ENCODE measurements around the gene KCNG2. TPM values are rescaled to one million over a fixed set of nuclear protein-coding genes. Genes with fewer than 3 reads are reported as not detected.

The KCNG2 gene
- polyA plus RNA-seq, 1 of the 3 experiments (the other 2 are of a cell fraction): not detected

- H3K4me1 ChIP-seq (ENCODE audit: control insufficient read depth in 1 of 2, insufficient read depth in 2 of 2, low read depth in 1 of 2, low read length in 1 of 2): no peaks in the 10 kb centered on the region
- H3K9me2 ChIP-seq: no peaks in the 10 kb centered on the region
- H3K9me3 ChIP-seq: no peaks in the 10 kb centered on the region
- WGBS (ENCODE audit: low lambda C conversion rate): 6% methylated on average over 1 of the region's 1 CpG
- CTCF ChIA-PET: no interaction called here
- no peak overlapping the region for H3K4me2 ChIP-seq
- H3K36me3 ChIP-seq (replicated peaks in 1 of 2; ENCODE audit: control insufficient read depth in 1 of 2, insufficient read depth in 2 of 2, low read length in 1 of 2): no peaks in the 10 kb centered on the region
- no peak overlapping the region for H3K27ac ChIP-seq (ENCODE audit: low read depth in 2 of 2, low read length in 1 of 2)
- no peak overlapping the region for H3K4me3 ChIP-seq (ENCODE audit: low read depth in 2 of 2, low read length in 1 of 2)
- H2AFZ ChIP-seq (ENCODE audit: low read depth): no peak overlapping the region
- POLR2A ChIA-PET: no interaction called here
- no peak for DNase-seq
- H3F3A ChIP-seq (replicated peaks; ENCODE audit: insufficient read depth): no peaks in the 10 kb centered on the region
- H3K79me2 ChIP-seq (ENCODE audit: insufficient read depth): no peaks in the 10 kb centered on the region
- no peak for TF ChIP-seq REST (IDR thresholded peaks at IDR 0.05; ENCODE audit: low read depth, low read length)
- no peak for TF ChIP-seq NRF1 (IDR thresholded peaks at IDR 0.05; ENCODE audit: low read depth, low read length)
- TF ChIP-seq FOXM1 (IDR thresholded peaks at IDR 0.05; ENCODE audit: low read depth): no peak
- no peak for TF ChIP-seq RCOR1 (IDR thresholded peaks at IDR 0.05; ENCODE audit: low read length)
- H3K27me3 ChIP-seq (ENCODE audit: insufficient read depth): no peaks in the 10 kb centered on the region; the same call in 1 of the 2 replicates
- no peak overlapping the region for H3K9ac ChIP-seq
- H4K20me1 ChIP-seq (ENCODE audit: insufficient read depth): no peaks in the 10 kb centered on the region
These were observed 37.4 kb upstream of the KCNG2 start for GRCh38 chr18:79760348-79760747.

GRCh38 chr18:79760881-79761280 is 36.9 kb upstream of the KCNG2 start:
- Histone ChIP-seq H3F3A (replicated peaks; ENCODE audit: insufficient read depth) (no peaks in the 10 kb centered on the region), H3K79me2 (ENCODE audit: insufficient read depth) (no peaks in the 10 kb centered on the region), H3K9me2 (no peaks in the 10 kb centered on the region), H3K36me3 (replicated peaks in 1 of 2; ENCODE audit: control insufficient read depth in 1 of 2, insufficient read depth in 2 of 2, low read length in 1 of 2) (no peaks in the 10 kb centered on the region), H3K27me3 (ENCODE audit: insufficient read depth) (peaks cover 3% of the 10 kb centered on the region; the same call in 1 of the 2 replicates), H3K4me1 (ENCODE audit: control insufficient read depth in 1 of 2, insufficient read depth in 2 of 2, low read depth in 1 of 2, low read length in 1 of 2) (no peaks in the 10 kb centered on the region; a peak in 1 of 4 replicates), H3K9ac (no peak overlapping the region), H3K27ac (ENCODE audit: low read depth in 2 of 2, low read length in 1 of 2) (no peak overlapping the region), H2AFZ (ENCODE audit: low read depth) (no peak overlapping the region), H3K4me2 (no peak overlapping the region), H4K20me1 (ENCODE audit: insufficient read depth) (no peaks in the 10 kb centered on the region), H3K4me3 (ENCODE audit: low read depth in 2 of 2, low read length in 1 of 2) (no peak overlapping the region), H3K9me3 (no peaks in the 10 kb centered on the region)
- 59% methylated on average over 1 of the region's 1 CpG for WGBS (ENCODE audit: low lambda C conversion rate)
- ChIA-PET CTCF (no interaction called here), POLR2A (no interaction called here)
- no peak for DNase-seq
- TF ChIP-seq CHD2 (IDR thresholded peaks at IDR 0.05; ENCODE audit: low read length, partially characterized antibody) (no peak), FOXM1 (IDR thresholded peaks at IDR 0.05; ENCODE audit: low read depth) (no peak)

GRCh38 chr18:79763407-79763806 is 34.3 kb upstream of the KCNG2 start:
- no peak overlapping the region for H3K4me3 ChIP-seq (ENCODE audit: low read depth in 2 of 2, low read length in 1 of 2)
- CTCF ChIA-PET: no interaction called here
- no peak overlapping the region for H3K4me2 ChIP-seq
- no peak overlapping the region for H3K9ac ChIP-seq
- no peak overlapping the region for H3K27ac ChIP-seq (ENCODE audit: low read depth in 2 of 2, low read length in 1 of 2)
- no peaks in the 10 kb centered on the region for H3K9me3 ChIP-seq
- no peaks in the 10 kb centered on the region for H3F3A ChIP-seq (replicated peaks; ENCODE audit: insufficient read depth)
- DNase-seq: no peak
- H3K36me3 ChIP-seq (replicated peaks in 1 of 2; ENCODE audit: control insufficient read depth in 1 of 2, insufficient read depth in 2 of 2, low read length in 1 of 2): no peaks in the 10 kb centered on the region
- peaks cover 22% of the 10 kb centered on the region; the same call in 1 of the 2 replicates for H3K27me3 ChIP-seq (ENCODE audit: insufficient read depth)
- POLR2A ChIA-PET: no interaction called here
- no peak overlapping the region for H2AFZ ChIP-seq (ENCODE audit: low read depth)
- no peaks in the 10 kb centered on the region; a peak in 1 of 4 replicates for H3K4me1 ChIP-seq (ENCODE audit: control insufficient read depth in 1 of 2, insufficient read depth in 2 of 2, low read depth in 1 of 2, low read length in 1 of 2)
- H4K20me1 ChIP-seq (ENCODE audit: insufficient read depth): no peaks in the 10 kb centered on the region
- no peaks in the 10 kb centered on the region for H3K9me2 ChIP-seq
- H3K79me2 ChIP-seq (ENCODE audit: insufficient read depth): no peaks in the 10 kb centered on the region
- no peak for TF ChIP-seq GABPA (IDR thresholded peaks at IDR 0.05; ENCODE audit: low read depth)
- no peak for TF ChIP-seq SIN3A (IDR thresholded peaks at IDR 0.05; ENCODE audit: borderline replicate concordance, low read depth, low read length)
- no peak for TF ChIP-seq FOXM1 (IDR thresholded peaks at IDR 0.05; ENCODE audit: low read depth)
- no peak for TF ChIP-seq TAF1 (IDR thresholded peaks at IDR 0.05; ENCODE audit: borderline replicate concordance, low read depth, low read length)
- no peak for TF ChIP-seq MAX (IDR thresholded peaks at IDR 0.05; ENCODE audit: low read depth)
- TF ChIP-seq CTCF (IDR thresholded peaks at IDR 0.05): no peak

Measured in SK-N-SH (cell line).